SK-N-SH (cell line): ENCODE data around the gene ANK3. TPM values are rescaled to one million over a fixed set of nuclear protein-coding genes. Genes with fewer than 3 reads are reported as not detected.

Source experiments
- CTCF ChIA-PET: fragments of 300-600, 350-600 bp; formaldehyde crosslinking; extraction: SDS; loops from one replicate; lab custom pipeline; 2021; lab: Yijun Ruan, JAX
- POLR2A ChIA-PET: fragments of 350-600 bp; sonication (Branson Sonifier 250); formaldehyde crosslinking; extraction: SDS; loops from one replicate; lab custom pipeline; 2020; ENCODE audit warnings: antibody characterized with exemption, inconsistent platforms; lab: Yijun Ruan, JAX
- DNase-seq: peaks from one replicate; pipeline ENCODE4 v3.0.0; 2012
- H2AFZ ChIP-seq: fragments of 200-600 bp; sonication (generic); 2 replicates; pipeline ENCODE4 v1.8.1; 2016; ENCODE audit warnings: antibody characterized with exemption, mild to moderate bottlenecking, low read depth
- H3F3A ChIP-seq: fragments of 200-600 bp; sonication (generic); replicated peaks from 2 replicates; pipeline ENCODE3; 2016; ENCODE audit warnings: antibody characterized with exemption, mild to moderate bottlenecking; ENCODE audit not compliant: insufficient read depth
- H3K27ac ChIP-seq, 2 experiments: fragments of 200-500 bp in 1 of 2; fragments of 200-600 bp in 1 of 2; sonication (Bioruptor generic) in 1 of 2; sonication (generic), shearing (Covaris generic) in 1 of 2; 2 replicates each; pipeline versions ENCODE4 v1.5.1 to v1.6.1; 2014 to 2016; ENCODE audit warnings: low read depth in 2 of 2, inconsistent platforms in 1 of 2, low read length in 1 of 2, mild to moderate bottlenecking in 1 of 2, mixed read lengths in 1 of 2
- H3K27me3 ChIP-seq: fragments of 200-600 bp; sonication (generic), shearing (Covaris generic); 2 replicates; pipeline ENCODE4 v1.6.1; 2016; ENCODE audit warnings: mixed run types; ENCODE audit not compliant: insufficient read depth
- H3K36me3 ChIP-seq, 2 experiments: fragments of 200-500 bp in 1 of 2; fragments of 200-600 bp in 1 of 2; sonication (Bioruptor generic) in 1 of 2; sonication (generic) in 1 of 2; replicated peaks in 1 of 2; 2 replicates each; pipeline versions ENCODE3 to v1.5.1; 2014 to 2016; ENCODE audit warnings: low read length in 1 of 2, mild to moderate bottlenecking in 1 of 2; ENCODE audit not compliant: insufficient read depth in 2 of 2, control insufficient read depth in 1 of 2
- H3K4me1 ChIP-seq, 2 experiments: fragments of 200-500 bp in 1 of 2; fragments of 200-600 bp in 1 of 2; sonication (Bioruptor generic) in 1 of 2; sonication (generic), shearing (Covaris generic) in 1 of 2; 2 replicates each; pipeline versions ENCODE4 v1.5.1 to v1.6.1; 2014 to 2016; ENCODE audit warnings: low read depth in 1 of 2, low read length in 1 of 2, mixed run types in 1 of 2; ENCODE audit not compliant: insufficient read depth in 2 of 2, control insufficient read depth in 1 of 2
- H3K4me2 ChIP-seq: fragments of 200-600 bp; sonication (generic), shearing (Covaris generic); 2 replicates; pipeline ENCODE4 v1.6.1; 2017; ENCODE audit warnings: mixed run types
- H3K4me3 ChIP-seq, 2 experiments: fragments of 200-500 bp in 1 of 2; fragments of 200-600 bp in 1 of 2; sonication (Bioruptor generic) in 1 of 2; sonication (generic), shearing (Covaris generic) in 1 of 2; 2 replicates each; pipeline versions ENCODE4 v1.5.1 to v1.8.1; 2014 to 2016; ENCODE audit warnings: low read depth in 2 of 2, inconsistent platforms in 1 of 2, low read length in 1 of 2, mild to moderate bottlenecking in 1 of 2, mixed read lengths in 1 of 2, moderate library complexity in 1 of 2
- H3K79me2 ChIP-seq: fragments of 200-600 bp; sonication (generic); 2 replicates; pipeline ENCODE4 v1.8.1; 2017; ENCODE audit warnings: mild to moderate bottlenecking; ENCODE audit not compliant: insufficient read depth
- H3K9ac ChIP-seq: fragments of 200-600 bp; sonication (generic); 2 replicates; pipeline ENCODE4 v1.6.1; 2017; ENCODE audit warnings: mixed run types
- H3K9me2 ChIP-seq: fragments of 200-600 bp; sonication (generic); 2 replicates; pipeline ENCODE4 v1.6.1; 2017; ENCODE audit warnings: mixed run types
- H3K9me3 ChIP-seq: fragments of 200-600 bp; sonication (generic); 2 replicates; pipeline ENCODE4 v1.6.1; 2017; ENCODE audit warnings: mixed run types, mild to moderate bottlenecking, moderate library complexity
- H4K20me1 ChIP-seq: fragments of 200-600 bp; sonication (generic); 2 replicates; pipeline ENCODE4 v1.6.1; 2017; ENCODE audit warnings: mild to moderate bottlenecking, mixed run types; ENCODE audit not compliant: insufficient read depth
- ELF1 ChIP-seq: IDR thresholded peaks from 2 replicates; pipeline ENCODE4 v1.4.0; 2012
- EP300 ChIP-seq, 2 experiments: IDR thresholded peaks; 2 replicates each; pipeline versions ENCODE4 v1.4.0 to v1.6.1; 2012; ENCODE audit warnings: borderline replicate concordance in 1 of 2, low read depth in 1 of 2, low read length in 1 of 2
- MEF2A ChIP-seq: IDR thresholded peaks from 2 replicates; pipeline ENCODE4 v1.4.0; 2012; ENCODE audit warnings: low read depth, borderline replicate concordance
- NRF1 ChIP-seq: IDR thresholded peaks from 2 replicates; pipeline ENCODE4 v1.6.1; 2012; ENCODE audit warnings: low read depth, mild to moderate bottlenecking, low read length
- POLR2AphosphoS5 ChIP-seq: IDR thresholded peaks from 2 replicates; pipeline ENCODE4 v1.6.1; 2012; ENCODE audit warnings: low read depth, low read length
- RXRA ChIP-seq: IDR thresholded peaks from 2 replicates; pipeline ENCODE4 v1.4.0; 2012; ENCODE audit warnings: low read depth, mild to moderate bottlenecking, borderline replicate concordance
- SMC3 ChIP-seq: IDR thresholded peaks from 2 replicates; pipeline ENCODE4 v1.6.1; 2012; ENCODE audit warnings: low read depth, low read length, improper control_type of control experiment
- TCF12 ChIP-seq: IDR thresholded peaks from 2 replicates; pipeline ENCODE4 v1.4.0; 2012
- TEAD4 ChIP-seq: IDR thresholded peaks from 2 replicates; pipeline ENCODE4 v1.4.0; 2012; ENCODE audit warnings: mild to moderate bottlenecking, borderline replicate concordance; ENCODE audit not compliant: insufficient read depth
- WGBS: methylation state at CpG from one replicate; pipeline ENCODE4 v1.1.6; 2017; ENCODE audit warnings: low lambda C conversion rate; 5-methylcytosine and 5-hydroxymethylcytosine counted together
- polyA plus RNA-seq, 3 experiments: library from polyadenylated mRNA; depleted of rRNA; stranded (reverse); fragments of >200 nt; gene quantifications; 2 replicates each; pipeline ENCODE4 v1.2.3, GENCODE V29; 2012
- TF ChIP-seq, protein P1 (sequence below): fragments of 150-350 bp; IDR thresholded peaks from 2 replicates; pipeline ENCODE4 v1.6.1; 2017; ENCODE audit warnings: antibody characterized with exemption, low read length, low read depth, borderline replicate concordance
- TF ChIP-seq, protein P2 (sequence below): IDR thresholded peaks from 2 replicates; pipeline ENCODE4 v1.4.0; 2012; ENCODE audit warnings: low read depth, borderline replicate concordance
- TF ChIP-seq, protein P3 (sequence below): IDR thresholded peaks from 2 replicates; pipeline ENCODE4 v1.6.1; 2012; ENCODE audit warnings: mild to moderate bottlenecking, low read depth, low read length, moderate library complexity

Gene ANK3
- polyA plus RNA-seq, 1 of the 3 experiments (the other 2 are of a cell fraction) = 10.0 TPM

GRCh38 chr10:60368875-60369546, 20.7 kb downstream of the ANK3 start:
- no peak overlapping the region for H3K4me3 ChIP-seq
- H3K9ac ChIP-seq = no peak overlapping the region
- no peaks in the 10 kb centered on the region for H4K20me1 ChIP-seq
- CTCF ChIA-PET = interaction anchor here (0.7 to 1.4 kb wide), 3 partner anchors 13 to 165 kb away, joined by 3 read pairs; no protein-coding TSS in a partner anchor
- no peaks in the 10 kb centered on the region for H3K9me2 ChIP-seq
- TF ChIP-seq, protein P1, sequence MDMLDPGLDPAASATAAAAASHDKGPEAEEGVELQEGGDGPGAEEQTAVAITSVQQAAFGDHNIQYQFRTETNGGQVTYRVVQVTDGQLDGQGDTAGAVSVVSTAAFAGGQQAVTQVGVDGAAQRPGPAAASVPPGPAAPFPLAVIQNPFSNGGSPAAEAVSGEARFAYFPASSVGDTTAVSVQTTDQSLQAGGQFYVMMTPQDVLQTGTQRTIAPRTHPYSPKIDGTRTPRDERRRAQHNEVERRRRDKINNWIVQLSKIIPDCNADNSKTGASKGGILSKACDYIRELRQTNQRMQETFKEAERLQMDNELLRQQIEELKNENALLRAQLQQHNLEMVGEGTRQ = no peak
- no peak for TF ChIP-seq EP300 (IDR thresholded peaks at IDR 0.05; ENCODE audit: borderline replicate concordance in 1 of 2, low read depth in 1 of 2, low read length in 1 of 2)
- TF ChIP-seq NRF1 = no peak
- no peak for TF ChIP-seq POLR2AphosphoS5
- no peak for TF ChIP-seq ELF1
- TF ChIP-seq SMC3 = no peak
- TF ChIP-seq, all 33 proteins: peak for 0
- no peak for DNase-seq
- no peaks in the 10 kb centered on the region for H3K79me2 ChIP-seq
- WGBS = 87% methylated on average over 5 of the region's 5 CpGs
- no peaks in the 10 kb centered on the region for H3F3A ChIP-seq
- POLR2A ChIA-PET = no interaction called here
- H3K27ac ChIP-seq = no peak overlapping the region
- no peak overlapping the region for H2AFZ ChIP-seq
- H3K27me3 ChIP-seq = no peaks in the 10 kb centered on the region
- no peaks in the 10 kb centered on the region for H3K36me3 ChIP-seq
- no peak overlapping the region for H3K4me2 ChIP-seq
- no peaks in the 10 kb centered on the region for H3K9me3 ChIP-seq
- peaks cover 5 to 10% of the 10 kb centered on the region in 2 experiments; a peak in 3 of 4 replicates for H3K4me1 ChIP-seq

DNA sequence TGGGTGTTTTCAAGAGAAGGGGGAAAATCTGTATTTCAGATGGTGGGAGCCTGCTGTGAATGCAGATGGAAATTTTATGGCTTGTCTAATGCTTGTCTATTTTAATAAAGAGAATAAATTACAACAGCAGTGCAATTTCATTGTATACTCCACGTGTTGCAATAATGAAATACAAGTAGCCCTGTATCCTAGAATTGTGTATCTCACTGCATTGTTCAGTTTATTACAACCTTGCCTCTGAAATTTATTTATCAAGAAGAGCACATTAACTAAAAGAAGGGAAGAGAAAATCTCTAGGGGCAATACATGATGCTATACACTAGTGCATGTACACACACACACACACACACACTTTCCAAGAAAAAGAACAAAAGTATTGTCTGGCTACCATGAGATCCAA, 21.8 kb downstream of the ANK3 start:
- ChIA-PET CTCF (interaction anchor here (0.8 kb wide), 2 partner anchors 15 to 46 kb away, joined by 3 read pairs; no protein-coding TSS in a partner anchor), POLR2A (no interaction called here)
- Histone ChIP-seq H4K20me1 (no peaks in the 10 kb centered on the region), H3K36me3 (no peaks in the 10 kb centered on the region), H3K4me1 (peaks cover 5 to 13% of the 10 kb centered on the region in 2 experiments; a peak in 3 of 4 replicates), H3K27ac (no peak overlapping the region), H3F3A (no peaks in the 10 kb centered on the region), H2AFZ (no peak overlapping the region), H3K9me3 (no peaks in the 10 kb centered on the region), H3K4me2 (no peak overlapping the region), H3K27me3 (no peaks in the 10 kb centered on the region), H3K4me3 (no peak overlapping the region), H3K79me2 (no peaks in the 10 kb centered on the region), H3K9me2 (no peaks in the 10 kb centered on the region), H3K9ac (no peak overlapping the region)
- TF ChIP-seq, protein P2, sequence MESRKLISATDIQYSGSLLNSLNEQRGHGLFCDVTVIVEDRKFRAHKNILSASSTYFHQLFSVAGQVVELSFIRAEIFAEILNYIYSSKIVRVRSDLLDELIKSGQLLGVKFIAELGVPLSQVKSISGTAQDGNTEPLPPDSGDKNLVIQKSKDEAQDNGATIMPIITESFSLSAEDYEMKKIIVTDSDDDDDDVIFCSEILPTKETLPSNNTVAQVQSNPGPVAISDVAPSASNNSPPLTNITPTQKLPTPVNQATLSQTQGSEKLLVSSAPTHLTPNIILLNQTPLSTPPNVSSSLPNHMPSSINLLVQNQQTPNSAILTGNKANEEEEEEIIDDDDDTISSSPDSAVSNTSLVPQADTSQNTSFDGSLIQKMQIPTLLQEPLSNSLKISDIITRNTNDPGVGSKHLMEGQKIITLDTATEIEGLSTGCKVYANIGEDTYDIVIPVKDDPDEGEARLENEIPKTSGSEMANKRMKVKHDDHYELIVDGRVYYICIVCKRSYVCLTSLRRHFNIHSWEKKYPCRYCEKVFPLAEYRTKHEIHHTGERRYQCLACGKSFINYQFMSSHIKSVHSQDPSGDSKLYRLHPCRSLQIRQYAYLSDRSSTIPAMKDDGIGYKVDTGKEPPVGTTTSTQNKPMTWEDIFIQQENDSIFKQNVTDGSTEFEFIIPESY = no peak
- TF ChIP-seq TEAD4 (no peak), MEF2A (no peak), TCF12 (no peak), POLR2AphosphoS5 (no peak), ELF1 (no peak), RXRA (no peak)
- TF ChIP-seq, protein P3, sequence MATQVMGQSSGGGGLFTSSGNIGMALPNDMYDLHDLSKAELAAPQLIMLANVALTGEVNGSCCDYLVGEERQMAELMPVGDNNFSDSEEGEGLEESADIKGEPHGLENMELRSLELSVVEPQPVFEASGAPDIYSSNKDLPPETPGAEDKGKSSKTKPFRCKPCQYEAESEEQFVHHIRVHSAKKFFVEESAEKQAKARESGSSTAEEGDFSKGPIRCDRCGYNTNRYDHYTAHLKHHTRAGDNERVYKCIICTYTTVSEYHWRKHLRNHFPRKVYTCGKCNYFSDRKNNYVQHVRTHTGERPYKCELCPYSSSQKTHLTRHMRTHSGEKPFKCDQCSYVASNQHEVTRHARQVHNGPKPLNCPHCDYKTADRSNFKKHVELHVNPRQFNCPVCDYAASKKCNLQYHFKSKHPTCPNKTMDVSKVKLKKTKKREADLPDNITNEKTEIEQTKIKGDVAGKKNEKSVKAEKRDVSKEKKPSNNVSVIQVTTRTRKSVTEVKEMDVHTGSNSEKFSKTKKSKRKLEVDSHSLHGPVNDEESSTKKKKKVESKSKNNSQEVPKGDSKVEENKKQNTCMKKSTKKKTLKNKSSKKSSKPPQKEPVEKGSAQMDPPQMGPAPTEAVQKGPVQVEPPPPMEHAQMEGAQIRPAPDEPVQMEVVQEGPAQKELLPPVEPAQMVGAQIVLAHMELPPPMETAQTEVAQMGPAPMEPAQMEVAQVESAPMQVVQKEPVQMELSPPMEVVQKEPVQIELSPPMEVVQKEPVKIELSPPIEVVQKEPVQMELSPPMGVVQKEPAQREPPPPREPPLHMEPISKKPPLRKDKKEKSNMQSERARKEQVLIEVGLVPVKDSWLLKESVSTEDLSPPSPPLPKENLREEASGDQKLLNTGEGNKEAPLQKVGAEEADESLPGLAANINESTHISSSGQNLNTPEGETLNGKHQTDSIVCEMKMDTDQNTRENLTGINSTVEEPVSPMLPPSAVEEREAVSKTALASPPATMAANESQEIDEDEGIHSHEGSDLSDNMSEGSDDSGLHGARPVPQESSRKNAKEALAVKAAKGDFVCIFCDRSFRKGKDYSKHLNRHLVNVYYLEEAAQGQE = no peak
- 48% methylated on average over 1 of the region's 1 CpG for WGBS
- DNase-seq = no peak
